ENCODE measurements around the gene BORCS5. TPM values are rescaled to one million over a fixed set of nuclear protein-coding genes. Genes with fewer than 3 reads are reported as not detected.
A peak's percentile ranks its signal among the peaks of the same experiment; 100 is the strongest.

The BORCS5 gene
- total RNA-seq, 4 donors from 2014 or later, result 8.3 to 22.7 (median 15.3) TPM

DNA sequence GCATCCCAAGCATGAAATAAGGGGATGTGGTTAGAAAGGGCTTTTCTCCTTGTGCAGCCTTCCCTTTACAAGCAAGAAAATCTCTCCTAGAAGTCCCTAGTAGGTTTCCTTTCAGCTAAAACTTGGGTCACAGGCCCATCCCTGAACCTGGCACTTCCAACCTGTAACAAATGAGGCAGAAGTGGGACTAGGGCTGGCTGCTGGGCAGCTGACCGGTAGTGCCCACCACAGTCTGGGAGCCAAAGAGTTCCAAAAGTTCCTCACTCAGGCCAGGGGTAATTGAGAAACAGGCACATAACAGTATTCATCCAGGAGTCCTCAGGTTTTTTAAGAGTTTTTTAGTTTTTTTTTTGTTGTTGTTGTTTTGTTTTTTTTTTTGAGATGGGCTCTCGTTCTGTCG is 30.6 kb upstream of the BORCS5 start:
- Histone ChIP-seq H3K27ac (no peak overlapping the region), H3K4me1 (peaks cover 0 to under 1% (median 0%) of the 10 kb centered on the region in 4 donors), H3K36me3 (peaks cover 0 to 9% (median 0%) of the 10 kb centered on the region in 3 donors), H3K9me3 (no peaks in the 10 kb centered on the region), H3K27me3 (no peaks in the 10 kb centered on the region), H3K4me3 (no peak overlapping the region)
- TF ChIP-seq, protein P1, sequence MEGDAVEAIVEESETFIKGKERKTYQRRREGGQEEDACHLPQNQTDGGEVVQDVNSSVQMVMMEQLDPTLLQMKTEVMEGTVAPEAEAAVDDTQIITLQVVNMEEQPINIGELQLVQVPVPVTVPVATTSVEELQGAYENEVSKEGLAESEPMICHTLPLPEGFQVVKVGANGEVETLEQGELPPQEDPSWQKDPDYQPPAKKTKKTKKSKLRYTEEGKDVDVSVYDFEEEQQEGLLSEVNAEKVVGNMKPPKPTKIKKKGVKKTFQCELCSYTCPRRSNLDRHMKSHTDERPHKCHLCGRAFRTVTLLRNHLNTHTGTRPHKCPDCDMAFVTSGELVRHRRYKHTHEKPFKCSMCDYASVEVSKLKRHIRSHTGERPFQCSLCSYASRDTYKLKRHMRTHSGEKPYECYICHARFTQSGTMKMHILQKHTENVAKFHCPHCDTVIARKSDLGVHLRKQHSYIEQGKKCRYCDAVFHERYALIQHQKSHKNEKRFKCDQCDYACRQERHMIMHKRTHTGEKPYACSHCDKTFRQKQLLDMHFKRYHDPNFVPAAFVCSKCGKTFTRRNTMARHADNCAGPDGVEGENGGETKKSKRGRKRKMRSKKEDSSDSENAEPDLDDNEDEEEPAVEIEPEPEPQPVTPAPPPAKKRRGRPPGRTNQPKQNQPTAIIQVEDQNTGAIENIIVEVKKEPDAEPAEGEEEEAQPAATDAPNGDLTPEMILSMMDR (IDR thresholded peaks at IDR 0.05), result no peak
- no peak for TF ChIP-seq POLR2A (IDR thresholded peaks at IDR 0.05)
- no peak for DNase-seq

DNA sequence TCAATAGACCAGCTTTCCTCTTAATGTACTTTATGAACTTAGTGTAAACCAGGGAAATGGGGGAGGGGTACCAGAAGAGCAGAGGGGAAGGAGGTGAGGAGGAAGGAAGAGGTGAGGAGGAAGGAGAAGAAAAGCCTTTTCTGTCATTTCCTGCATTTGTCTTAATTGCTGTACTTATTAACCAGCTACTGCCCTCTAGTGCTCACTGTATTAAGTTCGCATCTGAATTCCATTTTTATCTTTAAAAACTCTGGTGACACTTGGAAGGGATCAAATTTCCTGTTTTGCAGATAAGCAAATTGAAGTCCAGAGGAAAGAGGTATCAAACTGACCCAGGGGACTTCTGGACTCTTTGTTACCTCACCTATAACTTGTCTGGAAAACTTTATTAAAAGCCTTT is 29.1 kb upstream of the BORCS5 start:
- no peaks in the 10 kb centered on the region for H3K9me3 ChIP-seq
- DNase-seq, result no peak
- H3K4me1 ChIP-seq, result peaks cover 0 to 16% (median 0%) of the 10 kb centered on the region in 4 donors
- H3K27me3 ChIP-seq, result no peaks in the 10 kb centered on the region
- no peak overlapping the region for H3K27ac ChIP-seq
- peaks cover 0 to 9% (median 0%) of the 10 kb centered on the region in 3 donors for H3K36me3 ChIP-seq
- no peak overlapping the region for H3K4me3 ChIP-seq
- no peak for TF ChIP-seq POLR2A (IDR thresholded peaks at IDR 0.05)
- TF ChIP-seq, protein P1 (IDR thresholded peaks at IDR 0.05), result peak in 5 of 6 experiments; percentile 45 to 82 (median 77)

DNA sequence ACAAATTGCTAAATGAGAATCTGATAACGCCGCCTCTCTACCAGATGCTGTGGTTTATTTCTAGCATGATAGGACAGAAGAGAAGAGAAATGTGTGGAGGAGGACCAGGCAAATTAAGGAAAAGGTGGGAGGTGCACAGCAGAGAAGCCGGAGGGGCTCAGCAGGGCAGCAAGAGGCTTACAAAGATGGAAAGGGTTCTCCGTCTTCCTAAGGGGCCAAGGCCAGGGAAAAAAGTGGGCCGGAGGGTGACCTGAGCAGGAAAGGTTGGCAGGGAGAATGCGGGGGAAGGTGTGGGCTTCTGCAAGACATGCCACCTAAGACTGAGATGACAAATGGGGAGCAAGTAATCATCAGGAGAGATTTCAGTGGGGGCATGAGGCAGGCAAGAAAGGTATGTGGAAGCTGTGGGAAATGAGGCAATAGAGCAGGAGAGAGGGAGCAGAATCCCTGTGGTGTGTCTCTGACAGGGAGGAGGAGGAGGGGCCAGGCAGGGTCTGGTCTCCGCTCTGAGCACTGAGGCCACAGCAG is 25.6 kb upstream of the BORCS5 start:
- Histone ChIP-seq H3K27ac (peak overlapping the region in 1 of 4 donors; percentile 44), H3K4me1 (peaks cover 0 to 32% (median 2%) of the 10 kb centered on the region in 4 donors), H3K4me3 (no peak overlapping the region), H3K36me3 (peaks cover 0 to 10% (median 0%) of the 10 kb centered on the region in 3 donors), H3K27me3 (no peaks in the 10 kb centered on the region), H3K9me3 (no peaks in the 10 kb centered on the region)
- TF ChIP-seq POLR2A (IDR thresholded peaks at IDR 0.05), result no peak
- TF ChIP-seq, protein P1 (IDR thresholded peaks at IDR 0.05), result no peak
- DNase-seq, result no peak

DNA sequence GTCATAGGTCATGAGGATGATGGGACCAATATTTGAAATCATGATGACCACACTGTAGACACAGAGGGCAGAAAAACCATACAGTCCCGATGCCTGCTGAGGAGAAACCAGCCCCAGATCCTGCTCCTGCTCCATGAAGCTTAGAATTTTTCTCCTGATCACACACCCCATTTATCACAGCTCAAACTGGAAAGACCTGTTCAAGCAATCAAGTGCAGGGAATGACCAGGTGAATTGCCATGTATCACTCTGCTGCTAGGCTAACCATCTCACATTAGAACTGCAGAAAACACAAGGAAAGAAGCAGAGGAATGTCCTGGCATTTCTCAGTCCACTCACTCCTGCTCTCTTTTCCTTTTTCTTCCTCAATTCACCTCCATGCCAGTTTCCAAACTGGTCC is 25.0 kb upstream of the BORCS5 start:
- TF ChIP-seq, protein P1 (IDR thresholded peaks at IDR 0.05), result no peak
- no peak for TF ChIP-seq POLR2A (IDR thresholded peaks at IDR 0.05)
- no peaks in the 10 kb centered on the region for H3K9me3 ChIP-seq
- H3K4me1 ChIP-seq, result peaks cover 0 to 32% (median 2%) of the 10 kb centered on the region in 4 donors
- H3K27ac ChIP-seq, result peak overlapping the region in 1 of 4 donors; percentile 44
- no peaks in the 10 kb centered on the region for H3K27me3 ChIP-seq
- no peak overlapping the region for H3K4me3 ChIP-seq
- DNase-seq, result no peak
- H3K36me3 ChIP-seq, result peaks cover 0 to 12% (median 0%) of the 10 kb centered on the region in 3 donors

DNA sequence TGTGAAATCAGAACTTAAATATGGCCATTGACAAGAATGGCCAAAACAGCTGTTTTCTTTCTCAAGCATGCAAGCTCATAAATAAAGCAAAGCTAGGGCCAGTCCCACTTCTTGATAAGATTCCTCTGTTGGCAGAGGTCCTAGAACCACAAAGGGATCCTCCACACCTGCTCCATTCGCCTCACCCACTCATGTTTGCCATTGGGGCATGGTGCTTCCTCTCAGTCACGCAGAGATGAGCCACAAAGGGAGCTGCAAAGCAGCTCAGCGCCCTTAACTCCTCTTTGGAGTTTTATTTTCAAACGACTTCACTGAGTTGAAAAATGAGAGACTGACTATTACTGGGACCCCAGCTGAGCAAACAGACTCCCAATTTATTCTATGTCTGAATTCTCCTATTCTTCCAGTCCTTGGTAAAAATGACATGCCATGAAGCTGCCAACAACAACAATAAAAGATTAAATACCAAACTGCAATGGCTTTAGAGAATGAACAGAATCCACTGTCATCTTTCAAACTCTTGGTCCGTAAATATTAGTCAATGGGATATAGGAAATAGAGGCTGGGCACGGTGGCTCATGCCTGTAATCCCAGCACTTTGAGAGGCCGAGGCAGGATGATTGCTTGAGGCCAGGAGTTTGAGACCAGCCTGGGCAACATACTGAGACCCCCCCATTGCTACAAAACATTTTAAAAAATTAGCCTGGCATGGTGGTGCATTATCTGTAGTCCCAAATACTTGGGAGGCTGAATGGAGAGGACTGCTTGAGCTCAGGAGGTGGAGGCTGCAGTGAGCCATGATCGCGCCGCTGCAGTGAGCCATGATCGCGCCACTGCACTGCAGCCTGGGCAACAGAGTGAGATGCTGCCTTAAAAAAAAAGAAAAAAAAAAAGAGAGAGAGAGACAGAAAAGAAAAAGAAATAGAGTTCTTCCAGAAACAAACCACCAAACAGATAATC is 23.2 kb upstream of the BORCS5 start:
- no peaks in the 10 kb centered on the region for H3K9me3 ChIP-seq
- peaks cover 0 to 19% (median 0%) of the 10 kb centered on the region in 3 donors for H3K36me3 ChIP-seq
- H3K4me3 ChIP-seq, result no peak overlapping the region
- peak overlapping the region in 1 of 4 donors; percentile 65 for H3K27ac ChIP-seq
- no peaks in the 10 kb centered on the region for H3K27me3 ChIP-seq
- H3K4me1 ChIP-seq, result peaks cover 0 to 32% (median 2%) of the 10 kb centered on the region in 4 donors
- peak in 1 of 3 donors; percentile 62 for DNase-seq
- TF ChIP-seq, protein P1 (IDR thresholded peaks at IDR 0.05), result no peak
- TF ChIP-seq POLR2A (IDR thresholded peaks at IDR 0.05), result no peak
